Rectal smooth muscle tissue (tissue), 1 donor: ENCODE results near the gene MROH9.
"Not testable (repeated sequence)": the region's sequence is repeated elsewhere in the genome, so short reads cannot be mapped to it uniquely, and the experiment has no call there.

Experiments used
- H3K27ac ChIP-seq: one replicate; pipeline ENCODE4 v1.7.0; 2013; ENCODE audit warnings: low read depth, low read length, inconsistent platforms
- H3K27me3 ChIP-seq: one replicate; pipeline ENCODE4 v1.7.0; 2013; ENCODE audit warnings: low read length; ENCODE audit not compliant: control insufficient read depth, insufficient read depth
- H3K36me3 ChIP-seq: one replicate; pipeline ENCODE4 v1.7.0; 2013; ENCODE audit warnings: low read length; ENCODE audit not compliant: control insufficient read depth, insufficient read depth
- H3K4me1 ChIP-seq: one replicate; pipeline ENCODE4 v1.7.0; 2013; ENCODE audit warnings: low read length; ENCODE audit not compliant: control insufficient read depth, insufficient read depth
- H3K4me3 ChIP-seq: one replicate; pipeline ENCODE4 v1.7.0; 2013; ENCODE audit warnings: low read length
- H3K9ac ChIP-seq: one replicate; pipeline ENCODE4 v1.7.0; 2013; ENCODE audit warnings: low read length

The MROH9 gene

GRCh38 chr1:170927955-170928840 is 7.1 kb upstream of the MROH9 start:
- H3K36me3 ChIP-seq, result no peaks in the 10 kb centered on the region
- H3K9ac ChIP-seq, result no peak overlapping the region
- no peak overlapping the region for H3K27ac ChIP-seq
- H3K4me1 ChIP-seq, result no peaks in the 10 kb centered on the region
- H3K27me3 ChIP-seq, result no peaks in the 10 kb centered on the region
- H3K4me3 ChIP-seq, result no peak overlapping the region

- Histone ChIP-seq H3K27ac (no peak overlapping the region), H3K27me3 (no peaks in the 10 kb centered on the region), H3K4me3 (no peak overlapping the region), H3K36me3 (no peaks in the 10 kb centered on the region), H3K4me1 (no peaks in the 10 kb centered on the region), H3K9ac (no peak overlapping the region)
Measured at GRCh38 chr1:170929412-170929834, 5.9 kb upstream of the MROH9 start.

- Histone ChIP-seq H3K4me3 (no peak overlapping the region), H3K27ac (peak overlapping the region; percentile 29)
Measured at GRCh38 chr1:170929835-170930554, 5.3 kb upstream of the MROH9 start.

GRCh38 chr1:170931650-170932049 is 3.7 kb upstream of the MROH9 start:
- Histone ChIP-seq H3K27ac (no peak overlapping the region), H3K36me3 (no peaks in the 10 kb centered on the region), H3K9ac (no peak overlapping the region), H3K4me1 (no peaks in the 10 kb centered on the region), H3K27me3 (no peaks in the 10 kb centered on the region), H3K4me3 (no peak overlapping the region)

More at GRCh38 chr1:170929835-170930554, 5.3 kb upstream of the MROH9 start:
- H3K36me3 ChIP-seq, result no peaks in the 10 kb centered on the region
- H3K4me1 ChIP-seq, result no peaks in the 10 kb centered on the region
- no peaks in the 10 kb centered on the region for H3K27me3 ChIP-seq
- no peak overlapping the region for H3K9ac ChIP-seq

GRCh38 chr1:170932236-170932635 is 3.1 kb upstream of the MROH9 start:
- no peaks in the 10 kb centered on the region for H3K36me3 ChIP-seq
- H3K4me1 ChIP-seq, result no peaks in the 10 kb centered on the region

GRCh38 chr1:170938281-170938680 is 2.9 kb downstream of the MROH9 start:
- H3K27ac ChIP-seq, result no peak overlapping the region
- no peaks in the 10 kb centered on the region for H3K27me3 ChIP-seq
- no peaks in the 10 kb centered on the region for H3K4me1 ChIP-seq
- H3K36me3 ChIP-seq, result no peaks in the 10 kb centered on the region
- H3K9ac ChIP-seq, result no peak overlapping the region
- H3K4me3 ChIP-seq, result no peak overlapping the region

More at GRCh38 chr1:170932236-170932635, 3.1 kb upstream of the MROH9 start:
- no peaks in the 10 kb centered on the region for H3K27me3 ChIP-seq
- H3K9ac ChIP-seq, result no peak overlapping the region
- no peak overlapping the region for H3K4me3 ChIP-seq
- no peak overlapping the region for H3K27ac ChIP-seq

GRCh38 chr1:170939476-170939875 is 4.1 kb downstream of the MROH9 start:
- Histone ChIP-seq H3K9ac (no peak overlapping the region), H3K27me3 (no peaks in the 10 kb centered on the region), H3K4me1 (no peaks in the 10 kb centered on the region), H3K4me3 (no peak overlapping the region), H3K27ac (no peak overlapping the region), H3K36me3 (no peaks in the 10 kb centered on the region)

- not testable (repeated sequence) for H3K27ac ChIP-seq, H3K4me1 ChIP-seq, H3K9ac ChIP-seq, H3K27me3 ChIP-seq, H3K36me3 ChIP-seq, H3K4me3 ChIP-seq
Measured at GRCh38 chr1:170951744-170952143, 16.4 kb downstream of the MROH9 start.

- Histone ChIP-seq H3K27ac (no peak overlapping the region), H3K9ac (no peak overlapping the region), H3K36me3 (no peaks in the 10 kb centered on the region), H3K4me1 (no peaks in the 10 kb centered on the region), H3K27me3 (no peaks in the 10 kb centered on the region), H3K4me3 (no peak overlapping the region)
Measured at GRCh38 chr1:170959385-170959784, 24.1 kb downstream of the MROH9 start.

GRCh38 chr1:170964506-170964905 is 29.2 kb downstream of the MROH9 start:
- Histone ChIP-seq H3K27me3 (no peaks in the 10 kb centered on the region), H3K36me3 (no peaks in the 10 kb centered on the region)

GRCh38 chr1:170967042-170967910 is 31.9 kb downstream of the MROH9 start:
- H3K9ac ChIP-seq, result no peak overlapping the region
- no peak overlapping the region for H3K27ac ChIP-seq
- no peaks in the 10 kb centered on the region for H3K27me3 ChIP-seq
- no peaks in the 10 kb centered on the region for H3K4me1 ChIP-seq
- H3K36me3 ChIP-seq, result no peaks in the 10 kb centered on the region
- H3K4me3 ChIP-seq, result no peak overlapping the region

More at GRCh38 chr1:170964506-170964905, 29.2 kb downstream of the MROH9 start:
- Histone ChIP-seq H3K27ac (no peak overlapping the region), H3K4me3 (no peak overlapping the region), H3K4me1 (no peaks in the 10 kb centered on the region), H3K9ac (no peak overlapping the region)

- H3K27me3 ChIP-seq, result no peaks in the 10 kb centered on the region
- H3K4me3 ChIP-seq, result no peak overlapping the region
- no peaks in the 10 kb centered on the region for H3K4me1 ChIP-seq
- no peak overlapping the region for H3K9ac ChIP-seq
- no peaks in the 10 kb centered on the region for H3K36me3 ChIP-seq
- no peak overlapping the region for H3K27ac ChIP-seq
Measured at GRCh38 chr1:170970256-170970655, 34.9 kb downstream of the MROH9 start.
